GM23248 (cell line): ENCODE measurements around the gene TGM2.

Experiments
- EZH2 ChIP-seq: fragments of 200-600 bp; sonication (generic); IDR thresholded peaks from 2 replicates; pipeline ENCODE4 v1.6.1; 2018; ENCODE audit warnings: antibody characterized with exemption, mild to moderate bottlenecking; ENCODE audit not compliant: insufficient read depth, poor library complexity, severe bottlenecking
- EZH2phosphoT487 ChIP-seq: fragments of 200-600 bp; sonication (generic); IDR thresholded peaks from 2 replicates; pipeline ENCODE4 v1.6.1; 2018; ENCODE audit warnings: antibody characterized with exemption, moderate library complexity, mild to moderate bottlenecking, low read depth; ENCODE audit not compliant: insufficient read depth

DNA sequence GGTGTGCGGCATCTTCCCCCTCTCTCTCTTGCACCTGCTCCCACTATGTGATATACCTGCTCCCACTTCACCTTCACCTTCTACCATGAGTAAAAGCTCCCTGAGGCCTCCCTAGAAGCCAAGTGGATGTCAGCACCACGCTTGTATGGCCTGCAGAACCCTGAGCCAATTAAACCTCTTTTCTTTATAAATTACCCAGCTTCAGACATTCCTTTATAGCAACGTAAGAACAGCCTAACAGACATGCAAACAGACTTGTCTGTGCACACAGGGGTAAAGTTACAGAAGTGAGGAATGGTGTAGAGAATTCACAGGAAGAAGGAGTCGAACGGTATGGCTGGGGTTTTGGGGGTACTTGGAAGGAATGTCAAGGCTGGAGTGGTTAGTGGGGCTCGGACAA lies 14.8 kb upstream of the TGM2 start:
- no peak for TF ChIP-seq EZH2phosphoT487
- TF ChIP-seq EZH2: no peak
